ENCODE data around the gene KLK13.

KLK13 gene

DNA sequence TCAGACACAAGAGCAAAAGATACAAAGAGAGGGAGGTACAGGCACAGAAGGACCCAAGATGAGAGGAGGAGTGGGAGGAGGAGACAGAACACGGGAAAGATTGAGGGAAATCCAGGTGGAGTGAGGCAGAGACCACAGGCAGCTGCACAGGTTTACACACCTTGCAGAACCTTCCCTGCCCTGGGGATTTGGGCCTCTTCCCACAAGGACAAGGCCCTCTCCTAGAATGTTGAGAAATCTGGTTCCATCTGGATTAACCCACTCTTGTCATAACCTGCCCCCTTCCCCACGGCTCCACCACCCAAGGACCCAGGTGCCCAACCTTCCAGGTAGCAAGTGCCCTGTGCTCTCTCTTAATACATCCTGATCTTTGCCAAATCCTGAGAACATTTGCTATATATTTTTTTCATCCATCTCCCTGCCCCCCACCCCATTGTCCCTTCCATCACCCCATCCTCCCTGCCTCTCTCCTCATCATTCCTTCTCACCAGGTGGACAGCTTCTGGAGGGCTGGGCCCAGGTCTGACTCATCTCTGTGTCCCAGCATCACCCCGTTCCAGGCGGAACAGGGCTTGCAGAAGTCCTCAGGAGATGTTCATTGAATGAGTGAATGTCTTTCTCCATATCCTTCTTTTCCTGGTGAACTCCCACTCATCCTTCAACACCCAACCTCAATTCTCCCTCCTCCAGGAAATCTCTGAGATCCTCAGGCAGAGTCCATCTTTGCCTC is 54.7 kb downstream of the KLK13 start:
- TF ChIP-seq GATA3 (IDR thresholded peaks at IDR 0.05; ENCODE audit: low read depth, low read length), result no peak
- no peak for TF ChIP-seq GATA2 (IDR thresholded peaks at IDR 0.05; ENCODE audit: low read depth, low read length)

DNA sequence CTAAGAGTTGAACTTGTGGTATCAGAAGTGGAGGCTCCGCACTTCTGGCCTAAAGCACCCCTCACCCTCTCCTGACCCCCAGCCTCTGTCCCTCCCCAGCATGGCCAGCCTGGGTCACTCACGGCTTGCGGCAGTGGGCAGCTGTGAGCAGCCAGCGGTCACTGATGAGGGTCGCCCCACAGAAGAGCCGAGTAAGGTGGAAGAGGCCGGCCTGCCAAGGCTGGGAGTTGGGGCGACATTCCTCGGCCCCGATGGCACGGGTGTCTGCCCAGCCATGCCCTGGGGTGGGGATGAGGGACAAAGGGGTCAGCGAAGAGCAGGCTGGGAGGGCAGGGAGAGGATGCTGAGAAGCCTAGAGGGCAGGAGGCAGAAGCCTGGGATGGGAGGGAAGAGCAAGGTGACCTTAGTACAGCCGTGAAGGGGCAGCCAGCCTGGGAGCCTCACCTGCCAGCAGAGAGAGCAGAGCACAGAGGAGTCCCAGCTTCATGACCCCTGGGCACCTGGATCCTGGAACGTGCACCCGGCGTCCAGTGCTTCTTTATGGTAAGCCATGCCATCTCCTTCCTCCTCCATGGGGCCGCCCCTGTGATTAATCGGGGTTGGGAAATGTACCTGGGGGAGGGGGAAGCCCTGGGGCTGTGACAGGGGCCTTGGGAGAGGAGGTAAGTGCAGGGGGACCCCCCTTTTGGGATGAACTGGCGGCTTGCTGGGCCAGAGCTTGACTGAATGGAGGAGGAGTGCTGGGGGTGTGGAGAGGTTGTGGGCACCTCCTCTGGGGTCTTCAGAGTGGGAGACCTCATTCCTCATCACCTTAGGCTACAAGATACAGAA is 55.6 kb downstream of the KLK13 start:
- TF ChIP-seq GATA3 (IDR thresholded peaks at IDR 0.05; ENCODE audit: low read depth, low read length) (no peak), GATA2 (IDR thresholded peaks at IDR 0.05; ENCODE audit: low read depth, low read length) (no peak)

DNA sequence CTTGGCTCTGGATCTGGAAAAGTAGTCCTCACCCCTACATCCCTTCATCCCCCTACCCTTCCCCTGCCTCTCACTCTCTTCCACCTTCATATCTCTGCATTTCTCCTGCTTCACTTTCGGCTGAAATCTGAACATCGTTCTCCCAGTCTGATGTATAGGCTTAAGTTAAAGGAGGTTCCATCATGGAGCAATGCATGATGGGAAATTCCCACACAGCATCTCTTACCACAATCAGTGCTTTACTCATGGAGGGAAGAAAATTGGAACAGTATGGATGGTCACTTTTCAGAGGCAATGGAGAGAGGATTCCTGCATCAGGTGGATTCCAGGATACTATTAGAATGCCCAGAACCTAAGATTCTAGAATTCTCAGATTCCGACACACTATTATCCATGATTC is 57.4 kb downstream of the KLK13 start:
- TF ChIP-seq GATA3 (IDR thresholded peaks at IDR 0.05; ENCODE audit: low read depth, low read length) (no peak), GATA2 (IDR thresholded peaks at IDR 0.05; ENCODE audit: low read depth, low read length) (no peak)

DNA sequence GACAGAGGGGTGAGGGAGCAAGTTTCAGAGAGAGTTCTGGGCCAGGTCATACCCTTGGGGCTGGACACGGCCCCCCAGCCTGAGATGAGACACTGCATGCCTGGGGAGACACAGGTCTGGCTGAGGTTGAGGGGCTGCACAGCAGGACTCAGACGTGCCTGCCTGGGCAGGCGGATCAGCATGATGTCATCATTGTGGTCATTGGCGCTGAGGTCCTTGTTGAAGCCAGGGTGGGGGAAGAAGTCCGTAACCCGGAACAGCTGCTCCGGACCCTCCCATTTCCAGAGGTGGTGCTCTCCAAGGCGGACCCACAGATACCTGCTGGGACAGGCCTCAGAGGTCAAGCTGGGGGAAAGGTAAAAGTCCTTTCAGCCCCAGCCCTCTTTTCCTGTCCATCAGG is 58.5 kb downstream of the KLK13 start:
- no peak for TF ChIP-seq GATA3 (IDR thresholded peaks at IDR 0.05; ENCODE audit: low read depth, low read length)
- no peak for TF ChIP-seq GATA2 (IDR thresholded peaks at IDR 0.05; ENCODE audit: low read depth, low read length)
